NB4 (cell line): ENCODE results near the gene TP53TG5.

Experiments used
- DNase-seq: peaks from one replicate; pipeline ENCODE4 v3.0.0; 2010; ENCODE audit warnings: low read depth
- H3K4me3 ChIP-seq: one replicate; pipeline ENCODE4 v1.5.1; 2011; ENCODE audit warnings: mild to moderate bottlenecking, low read depth, low read length, moderate library complexity
- CTCF ChIP-seq: IDR thresholded peaks from one replicate; pipeline ENCODE4 v1.5.1; 2012; ENCODE audit warnings: low read depth, low read length
- MAX ChIP-seq: IDR thresholded peaks from 2 replicates; pipeline ENCODE4 v1.6.1; 2011; ENCODE audit warnings: low read depth, low read length
- MYC ChIP-seq: IDR thresholded peaks from 2 replicates; pipeline ENCODE4 v1.6.1; 2011; ENCODE audit warnings: low read depth, low read length
- POLR2A ChIP-seq: IDR thresholded peaks from 2 replicates; pipeline ENCODE4 v1.6.1; 2011; ENCODE audit warnings: mild to moderate bottlenecking; ENCODE audit not compliant: insufficient read length; ENCODE audit errors: extremely low read depth

The TP53TG5 gene

GRCh38 chr20:45394221-45395113 is 16.3 kb upstream of the TP53TG5 start:
- H3K4me3 ChIP-seq = no peak overlapping the region
- no peak for DNase-seq
- TF ChIP-seq POLR2A = no peak
- TF ChIP-seq CTCF = no peak
- TF ChIP-seq MYC = no peak
- no peak for TF ChIP-seq MAX

- peak; percentile 74 for DNase-seq
- TF ChIP-seq MYC = no peak
- peak; percentile 24 for TF ChIP-seq CTCF
- TF ChIP-seq MAX = no peak
- TF ChIP-seq POLR2A = no peak
- H3K4me3 ChIP-seq = no peak overlapping the region
Observed at GRCh38 chr20:45392733-45393132, 14.6 kb upstream of the TP53TG5 start.

GRCh38 chr20:45391559-45391958 is 13.4 kb upstream of the TP53TG5 start:
- no peak for TF ChIP-seq MYC
- TF ChIP-seq MAX = no peak
- no peak for TF ChIP-seq CTCF
- no peak for TF ChIP-seq POLR2A
- DNase-seq = no peak
- no peak overlapping the region for H3K4me3 ChIP-seq

GRCh38 chr20:45390931-45391330 is 12.8 kb upstream of the TP53TG5 start:
- no peak overlapping the region for H3K4me3 ChIP-seq
- TF ChIP-seq MAX = no peak
- no peak for TF ChIP-seq POLR2A
- no peak for TF ChIP-seq CTCF
- TF ChIP-seq MYC = no peak
- no peak for DNase-seq

GRCh38 chr20:45387274-45387673 is 9.1 kb upstream of the TP53TG5 start:
- no peak overlapping the region for H3K4me3 ChIP-seq
- TF ChIP-seq MYC = no peak
- TF ChIP-seq CTCF = no peak
- TF ChIP-seq MAX = no peak
- no peak for TF ChIP-seq POLR2A
- no peak for DNase-seq

- no peak for DNase-seq
- no peak overlapping the region for H3K4me3 ChIP-seq
- TF ChIP-seq CTCF (no peak), MAX (no peak), MYC (no peak), POLR2A (no peak)
Observed at GRCh38 chr20:45377269-45377668, 856 bp downstream of the TP53TG5 start.
